Muscle of leg (tissue), 11 donors: ENCODE data around the gene SIL1. TPM values are rescaled to one million over a fixed set of nuclear protein-coding genes. Genes with fewer than 3 reads are reported as not detected.
"Not testable (repeated sequence)": the region's sequence is repeated elsewhere in the genome, so short reads cannot be mapped to it uniquely, and the experiment has no call there.

Experiments
- DNase-seq: peaks from one replicate; pipeline ENCODE4 v3.0.0; 2013
- H3K27ac ChIP-seq: one replicate; pipeline ENCODE4 v1.5.1; 2013; ENCODE audit warnings: mild to moderate bottlenecking, low read length, control low read depth
- H3K27me3 ChIP-seq: one replicate; pipeline ENCODE4 v1.6.1; 2013; ENCODE audit warnings: low read length; ENCODE audit not compliant: control insufficient read depth, insufficient read depth
- H3K36me3 ChIP-seq: one replicate; pipeline ENCODE4 v1.6.1; 2013; ENCODE audit warnings: low read length; ENCODE audit not compliant: control insufficient read depth, insufficient read depth
- H3K4me1 ChIP-seq: one replicate; pipeline ENCODE4 v1.6.1; 2013; ENCODE audit warnings: low read length; ENCODE audit not compliant: control insufficient read depth, insufficient read depth
- H3K4me3 ChIP-seq: one replicate; pipeline ENCODE4 v1.5.1; 2013; ENCODE audit warnings: low read length, control low read depth
- H3K9me3 ChIP-seq: replicated peaks from 2 replicates; pipeline ENCODE4 v1.6.1; 2013; ENCODE audit warnings: low read depth, low read length; ENCODE audit not compliant: control insufficient read depth
- WGBS: methylation state at CpG from one replicate; pipeline ENCODE4 v1.1.5; 2013; ENCODE audit warnings: missing lambda C conversion rate; ENCODE audit not compliant: insufficient coverage; 5-methylcytosine and 5-hydroxymethylcytosine counted together
- polyA plus RNA-seq, 8 donors: library from polyadenylated mRNA; unstranded; fragments of 120-200 nt; gene quantifications; one replicate each; pipeline versions ENCODE4 v1.2.1 to v1.2.3, GENCODE V29; 2013; ENCODE audit warnings: inconsistent platforms in 1 of 8, low replicate concordance in 1 of 8; ENCODE audit not compliant: insufficient read length in 8 of 8, insufficient read depth in 1 of 8
- total RNA-seq: library from RNA; stranded (reverse); fragments of 120-200 nt; gene quantifications from one replicate; pipeline ENCODE4 v1.2.4, GENCODE V29; 2013

SIL1 gene
- total and polyA plus RNA-seq, 9 donors: 20.0 to 34.7 (median 26.4) TPM

DNA sequence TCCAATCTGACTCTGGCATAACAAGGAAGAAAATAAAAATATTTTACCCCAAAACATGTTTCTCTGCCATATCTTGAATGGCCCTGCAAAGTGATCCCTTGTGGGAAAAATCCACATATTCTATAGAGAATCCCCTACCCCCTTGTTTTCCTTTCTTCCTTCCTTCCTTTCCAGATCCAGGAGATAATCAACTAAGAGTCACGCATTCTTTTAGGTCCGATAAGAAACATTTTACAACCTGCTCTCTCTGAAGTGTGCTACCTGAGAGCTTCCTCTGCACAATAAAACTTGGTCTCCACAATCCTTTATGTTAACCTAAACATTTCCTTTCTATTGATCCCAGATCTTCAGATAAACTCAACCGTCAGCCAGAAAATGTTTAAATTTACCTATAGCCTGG, 33.3 kb downstream of the SIL1 start:
- H3K27me3 ChIP-seq, DNase-seq, H3K9me3 ChIP-seq, H3K4me1 ChIP-seq, H3K4me3 ChIP-seq, H3K27ac ChIP-seq, H3K36me3 ChIP-seq: not testable (repeated sequence)
- WGBS: 83% methylated on average over 2 of the region's 3 CpGs

- no peaks in the 10 kb centered on the region for H3K27me3 ChIP-seq
- H3K4me3 ChIP-seq: no peak overlapping the region
- DNase-seq: no peak
- no peaks in the 10 kb centered on the region for H3K36me3 ChIP-seq
- peaks cover 1% of the 10 kb centered on the region for H3K4me1 ChIP-seq
- no peak overlapping the region for H3K27ac ChIP-seq
- 100% methylated on average over 1 of the region's 3 CpGs for WGBS
- H3K9me3 ChIP-seq: no peaks in the 10 kb centered on the region
Observed at GRCh38 chr5:139164020-139164419, 34.1 kb downstream of the SIL1 start.

- WGBS: no CpG with 5 or more reads among the region's 4 CpGs
- DNase-seq: no peak
Observed at GRCh38 chr5:139162448-139162847, 35.7 kb downstream of the SIL1 start.

DNA sequence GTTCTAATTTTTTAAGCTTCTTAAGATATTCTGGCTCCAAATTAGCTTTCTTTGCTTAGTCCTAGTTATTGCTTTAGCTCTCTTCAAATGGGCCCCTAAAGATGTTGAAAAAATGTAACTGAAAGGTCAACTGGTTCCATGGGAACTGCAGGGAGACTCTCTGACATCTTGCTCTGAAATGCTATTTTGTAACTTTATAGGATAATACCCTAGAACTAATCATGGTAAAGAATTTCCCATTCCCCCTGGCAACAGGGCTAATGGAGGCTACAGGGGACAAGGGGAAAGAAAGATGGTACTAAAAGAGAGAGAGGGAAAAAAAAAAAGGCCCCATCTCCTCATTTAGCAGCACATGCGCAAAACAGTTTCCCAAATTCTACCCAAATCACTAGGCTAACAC, 39.4 kb downstream of the SIL1 start:
- no CpG with 5 or more reads among the region's 1 CpG for WGBS
- Histone ChIP-seq H3K27me3 (no peaks in the 10 kb centered on the region), H3K27ac (no peak overlapping the region), H3K9me3 (no peaks in the 10 kb centered on the region), H3K36me3 (no peaks in the 10 kb centered on the region), H3K4me3 (no peak overlapping the region), H3K4me1 (peaks cover 4% of the 10 kb centered on the region)
- DNase-seq: peak; percentile 25

More at GRCh38 chr5:139162448-139162847, 35.7 kb downstream of the SIL1 start:
- peaks cover 4% of the 10 kb centered on the region for H3K4me1 ChIP-seq
- no peak overlapping the region for H3K27ac ChIP-seq
- no peak overlapping the region for H3K4me3 ChIP-seq
- H3K36me3 ChIP-seq: no peaks in the 10 kb centered on the region
- H3K27me3 ChIP-seq: no peaks in the 10 kb centered on the region
- no peaks in the 10 kb centered on the region for H3K9me3 ChIP-seq

DNA sequence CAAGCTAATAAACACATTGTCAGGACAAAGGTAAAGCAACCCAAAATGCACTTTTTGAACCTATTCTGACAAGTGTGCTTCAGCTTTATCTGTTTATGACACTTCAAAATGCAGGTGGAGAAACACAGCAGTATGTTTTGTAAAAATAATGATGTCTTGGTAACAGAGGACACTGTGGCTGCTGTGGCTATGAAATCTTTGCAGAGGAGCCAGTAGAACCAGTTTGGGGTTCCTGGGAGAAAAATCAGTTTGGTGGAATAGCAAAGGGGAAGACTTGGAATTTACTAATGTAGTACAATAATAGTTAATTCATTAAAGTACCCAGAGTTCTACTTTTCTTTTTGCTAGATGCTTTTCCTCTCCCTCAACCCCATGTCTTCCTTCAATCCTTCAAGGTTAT, 40.6 kb downstream of the SIL1 start:
- Histone ChIP-seq H3K9me3 (no peaks in the 10 kb centered on the region), H3K4me3 (no peak overlapping the region), H3K36me3 (no peaks in the 10 kb centered on the region), H3K4me1 (peaks cover 4% of the 10 kb centered on the region), H3K27ac (no peak overlapping the region), H3K27me3 (no peaks in the 10 kb centered on the region)
- DNase-seq: no peak

DNA sequence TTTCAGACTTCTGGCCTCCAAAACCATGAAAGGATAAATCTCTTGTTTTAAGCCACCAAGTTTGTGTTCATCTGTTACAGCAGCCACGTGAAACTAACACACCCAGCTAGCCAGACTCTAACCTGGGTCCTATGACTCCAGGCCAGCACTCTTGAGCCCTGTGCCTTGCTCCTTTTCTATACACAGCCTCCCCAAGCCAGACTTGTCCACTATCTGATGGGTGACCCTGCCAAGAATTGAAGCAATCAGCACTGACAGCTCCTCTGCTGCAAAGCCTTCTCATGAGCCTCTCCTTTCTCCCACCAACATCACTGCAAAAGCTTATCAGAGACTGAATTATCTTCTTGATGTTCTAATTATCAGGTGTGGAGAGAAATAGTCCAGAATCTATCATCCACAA, 41.4 kb downstream of the SIL1 start:
- H3K27ac ChIP-seq: no peak overlapping the region
- no peaks in the 10 kb centered on the region for H3K36me3 ChIP-seq
- H3K4me3 ChIP-seq: no peak overlapping the region
- no peaks in the 10 kb centered on the region for H3K27me3 ChIP-seq
- no peaks in the 10 kb centered on the region for H3K9me3 ChIP-seq
- no peak for DNase-seq
- H3K4me1 ChIP-seq: peaks cover 4% of the 10 kb centered on the region
- 100% methylated on average over 1 of the region's 1 CpG for WGBS

DNA sequence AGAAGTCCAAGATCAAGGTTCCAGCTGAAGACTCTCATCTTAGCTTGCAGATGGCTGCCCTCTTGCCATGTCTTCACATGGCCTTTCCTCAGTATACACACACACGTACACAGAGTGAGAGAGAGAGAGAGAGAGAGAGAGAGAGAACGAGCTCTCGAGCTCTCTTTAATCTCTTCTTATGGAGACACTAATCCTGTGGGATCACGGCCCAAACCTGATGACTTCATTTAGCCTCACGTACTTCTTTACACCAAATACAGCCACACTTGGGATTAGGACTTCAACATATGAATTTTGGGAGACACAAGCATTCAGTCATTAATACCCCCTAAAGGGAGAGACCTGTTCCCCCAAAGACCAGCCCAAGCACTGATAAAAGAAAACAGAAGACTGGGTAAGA, 42.8 kb downstream of the SIL1 start:
- WGBS: 86% methylated on average over 2 of the region's 5 CpGs
- no peak overlapping the region for H3K27ac ChIP-seq
- H3K4me3 ChIP-seq: no peak overlapping the region

DNA sequence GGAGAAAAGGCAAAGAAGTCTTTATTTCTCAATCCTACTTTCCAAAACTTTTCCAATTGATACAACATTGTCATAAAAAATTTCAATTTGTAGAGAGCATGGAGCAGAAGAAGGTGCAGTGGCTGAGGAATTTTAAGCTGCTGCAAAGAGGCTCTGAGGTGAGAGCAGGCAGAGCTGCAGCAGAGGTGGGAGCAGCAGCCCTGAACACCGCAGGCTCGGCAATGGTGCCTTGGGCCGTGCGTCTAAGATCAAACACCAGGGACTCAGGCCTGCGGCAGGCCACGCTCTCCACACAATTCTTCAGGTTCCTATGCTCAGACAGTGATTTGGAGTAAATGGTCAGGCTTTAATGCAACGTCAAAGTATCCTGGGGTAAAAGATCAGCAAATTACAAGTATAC, 46.3 kb downstream of the SIL1 start:
- no peaks in the 10 kb centered on the region for H3K36me3 ChIP-seq
- H3K27me3 ChIP-seq: no peaks in the 10 kb centered on the region
- WGBS: 58% methylated on average over 3 of the region's 7 CpGs
- no peak overlapping the region for H3K27ac ChIP-seq
- H3K4me3 ChIP-seq: no peak overlapping the region
- no peak for DNase-seq
- peaks cover 8% of the 10 kb centered on the region for H3K4me1 ChIP-seq
- no peaks in the 10 kb centered on the region for H3K9me3 ChIP-seq

More for the DNA sequence above, 42.8 kb downstream of the SIL1 start:
- Histone ChIP-seq H3K9me3 (no peaks in the 10 kb centered on the region), H3K27me3 (no peaks in the 10 kb centered on the region), H3K4me1 (peaks cover 4% of the 10 kb centered on the region), H3K36me3 (no peaks in the 10 kb centered on the region)
- no peak for DNase-seq

DNA sequence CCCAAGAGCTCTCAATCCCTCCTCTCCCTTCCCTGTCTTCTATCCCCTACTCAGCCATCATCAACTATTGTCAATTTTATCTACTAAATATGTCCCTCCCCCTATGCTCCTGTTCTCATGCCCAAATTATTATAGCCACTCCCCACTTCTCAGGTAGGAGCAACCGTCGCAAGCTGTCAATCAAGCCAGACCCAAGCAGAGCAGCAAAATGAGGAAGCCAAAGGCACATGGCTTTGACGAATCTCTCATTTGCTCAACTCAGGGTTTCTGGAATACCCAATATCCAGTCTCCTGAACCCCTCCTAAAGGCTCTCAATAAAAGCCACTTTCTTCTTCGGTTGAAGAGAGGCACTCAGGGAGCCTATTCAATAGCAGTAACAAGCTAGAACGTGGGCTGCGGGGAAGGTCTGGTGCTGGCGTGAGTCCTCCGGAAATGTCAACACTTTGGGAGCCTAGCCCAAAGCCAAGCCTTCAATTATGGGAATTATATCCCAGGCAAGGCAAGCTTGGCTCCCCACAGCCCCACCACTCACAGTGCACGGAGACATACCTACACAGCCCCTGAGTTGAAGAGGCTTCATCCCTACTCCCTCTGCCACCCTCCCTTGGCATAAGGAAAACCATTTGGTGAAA, 47.7 kb downstream of the SIL1 start:
- Histone ChIP-seq H3K4me1 (peaks cover 8% of the 10 kb centered on the region), H3K36me3 (no peaks in the 10 kb centered on the region), H3K9me3 (no peaks in the 10 kb centered on the region), H3K27me3 (no peaks in the 10 kb centered on the region), H3K4me3 (no peak overlapping the region), H3K27ac (no peak overlapping the region)
- DNase-seq: no peak
- 100% methylated on average over 2 of the region's 9 CpGs for WGBS

DNA sequence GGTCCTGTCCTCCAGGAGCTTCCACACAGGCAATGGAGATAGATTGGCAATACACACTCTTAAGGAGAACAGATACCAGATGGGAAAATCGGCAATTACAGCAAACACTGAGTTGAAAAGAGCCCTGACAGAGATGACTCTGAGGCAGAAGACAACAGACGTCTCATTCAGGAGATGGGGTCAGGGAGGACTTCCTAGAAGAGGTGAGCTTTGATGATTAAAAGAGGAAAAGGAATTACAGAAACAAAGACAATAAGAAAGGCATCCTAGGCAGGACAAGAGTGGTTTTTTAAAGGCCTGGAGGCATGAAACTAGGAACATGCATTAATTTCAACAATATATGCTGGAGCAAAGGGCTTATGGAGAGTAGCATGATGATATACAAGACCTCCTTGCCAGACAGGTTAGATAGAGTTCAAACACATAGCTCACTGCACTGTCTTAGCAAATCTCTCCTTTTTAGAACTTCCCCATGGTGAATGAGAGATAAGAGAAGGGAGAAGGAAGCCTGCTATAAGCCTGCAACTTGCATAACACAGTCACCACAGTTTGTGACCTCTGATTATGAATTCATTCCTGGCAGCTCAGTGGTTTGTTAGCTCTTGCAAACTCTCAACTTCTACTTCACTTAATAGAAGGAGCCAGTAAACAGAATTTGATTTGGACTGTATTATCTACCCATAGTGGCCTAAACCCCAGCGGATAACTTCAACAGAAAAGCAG, 48.5 kb downstream of the SIL1 start:
- no peak for DNase-seq
- Histone ChIP-seq H3K4me3 (no peak overlapping the region), H3K4me1 (peaks cover 8% of the 10 kb centered on the region)

More for the DNA sequence above, 48.5 kb downstream of the SIL1 start:
- no peaks in the 10 kb centered on the region for H3K9me3 ChIP-seq
- no peaks in the 10 kb centered on the region for H3K27me3 ChIP-seq
- 69% methylated on average over 2 of the region's 3 CpGs for WGBS
- no peaks in the 10 kb centered on the region for H3K36me3 ChIP-seq
- H3K27ac ChIP-seq: no peak overlapping the region
